ENCODE results near the gene ANO7. TPM values are rescaled to one million over a fixed set of nuclear protein-coding genes. Genes with fewer than 3 reads are reported as not detected.
A peak's percentile ranks its signal among the peaks of the same experiment; 100 is the strongest.

Gene ANO7
- total RNA-seq, 1 donor from 2014 or later = 16.1 TPM

DNA sequence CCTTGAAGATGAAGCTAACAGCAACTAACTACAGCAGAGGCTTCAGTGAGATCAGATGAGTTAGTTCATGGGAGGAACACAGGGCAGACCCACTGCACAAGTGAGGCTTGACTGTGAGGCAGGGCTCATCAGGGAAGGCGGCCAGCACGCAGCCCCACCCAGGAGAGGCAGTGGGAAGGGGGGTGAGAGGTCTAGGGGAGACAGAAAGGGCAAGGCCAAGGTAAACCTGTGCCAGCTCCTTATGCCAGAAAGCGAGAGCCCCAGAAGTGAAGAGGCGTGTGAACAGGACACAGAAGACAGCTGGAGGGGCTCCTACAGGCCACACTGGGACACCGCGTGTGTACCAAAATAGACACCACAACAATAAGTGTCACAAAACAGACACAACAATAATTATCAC is 48.6 kb downstream of the ANO7 start:
- H3K9me3 Mint-ChIP-seq (ENCODE audit: unreplicated experiment) = no peaks in the 10 kb centered on the region
- H3K4me1 Mint-ChIP-seq (ENCODE audit: unreplicated experiment) = peaks cover 20% of the 10 kb centered on the region
- peaks cover 84% of the 10 kb centered on the region for H3K36me3 Mint-ChIP-seq (ENCODE audit: low read depth, unreplicated experiment)
- no peak for DNase-seq (ENCODE audit: low spot score)
- H3K27me3 Mint-ChIP-seq (ENCODE audit: unreplicated experiment) = peaks cover 13% of the 10 kb centered on the region
- peak overlapping the region; percentile 11 for H3K4me3 Mint-ChIP-seq (ENCODE audit: unreplicated experiment)
- no peak overlapping the region for H3K27ac Mint-ChIP-seq (ENCODE audit: unreplicated experiment)
- TF ChIP-seq, protein P1, sequence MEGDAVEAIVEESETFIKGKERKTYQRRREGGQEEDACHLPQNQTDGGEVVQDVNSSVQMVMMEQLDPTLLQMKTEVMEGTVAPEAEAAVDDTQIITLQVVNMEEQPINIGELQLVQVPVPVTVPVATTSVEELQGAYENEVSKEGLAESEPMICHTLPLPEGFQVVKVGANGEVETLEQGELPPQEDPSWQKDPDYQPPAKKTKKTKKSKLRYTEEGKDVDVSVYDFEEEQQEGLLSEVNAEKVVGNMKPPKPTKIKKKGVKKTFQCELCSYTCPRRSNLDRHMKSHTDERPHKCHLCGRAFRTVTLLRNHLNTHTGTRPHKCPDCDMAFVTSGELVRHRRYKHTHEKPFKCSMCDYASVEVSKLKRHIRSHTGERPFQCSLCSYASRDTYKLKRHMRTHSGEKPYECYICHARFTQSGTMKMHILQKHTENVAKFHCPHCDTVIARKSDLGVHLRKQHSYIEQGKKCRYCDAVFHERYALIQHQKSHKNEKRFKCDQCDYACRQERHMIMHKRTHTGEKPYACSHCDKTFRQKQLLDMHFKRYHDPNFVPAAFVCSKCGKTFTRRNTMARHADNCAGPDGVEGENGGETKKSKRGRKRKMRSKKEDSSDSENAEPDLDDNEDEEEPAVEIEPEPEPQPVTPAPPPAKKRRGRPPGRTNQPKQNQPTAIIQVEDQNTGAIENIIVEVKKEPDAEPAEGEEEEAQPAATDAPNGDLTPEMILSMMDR (IDR thresholded peaks at IDR 0.05; ENCODE audit: unreplicated experiment) = no peak

DNA sequence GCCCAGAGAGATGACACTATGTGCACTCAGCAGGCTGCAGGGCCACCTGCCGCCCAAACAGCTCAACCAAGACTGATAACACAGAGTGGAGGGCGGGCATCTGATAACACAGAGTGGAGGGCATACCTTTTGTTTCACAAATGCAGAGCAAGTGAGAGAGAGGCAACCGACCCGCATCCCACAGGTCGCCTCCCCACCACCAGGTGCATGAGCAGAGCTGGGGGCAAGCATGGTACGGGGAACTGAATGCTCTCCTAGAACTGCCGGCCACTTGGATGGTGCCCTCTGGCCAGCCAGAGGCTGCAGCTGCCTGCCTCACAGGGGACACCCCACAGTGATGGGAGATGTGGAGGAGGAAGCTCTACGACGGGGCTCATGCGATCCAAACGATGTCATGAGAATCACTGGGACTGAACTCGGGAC is 49.5 kb downstream of the ANO7 start:
- no peak overlapping the region for H3K27ac Mint-ChIP-seq (ENCODE audit: unreplicated experiment)
- TF ChIP-seq, protein P1 (IDR thresholded peaks at IDR 0.05; ENCODE audit: unreplicated experiment) = no peak
- no peak for DNase-seq (ENCODE audit: low spot score)
- H3K4me3 Mint-ChIP-seq (ENCODE audit: unreplicated experiment) = peak overlapping the region; percentile 78
- peaks cover 17% of the 10 kb centered on the region for H3K4me1 Mint-ChIP-seq (ENCODE audit: unreplicated experiment)
- peaks cover 5% of the 10 kb centered on the region for H3K27me3 Mint-ChIP-seq (ENCODE audit: unreplicated experiment)
- H3K36me3 Mint-ChIP-seq (ENCODE audit: low read depth, unreplicated experiment) = peaks cover 87% of the 10 kb centered on the region
- no peaks in the 10 kb centered on the region for H3K9me3 Mint-ChIP-seq (ENCODE audit: unreplicated experiment)

DNA sequence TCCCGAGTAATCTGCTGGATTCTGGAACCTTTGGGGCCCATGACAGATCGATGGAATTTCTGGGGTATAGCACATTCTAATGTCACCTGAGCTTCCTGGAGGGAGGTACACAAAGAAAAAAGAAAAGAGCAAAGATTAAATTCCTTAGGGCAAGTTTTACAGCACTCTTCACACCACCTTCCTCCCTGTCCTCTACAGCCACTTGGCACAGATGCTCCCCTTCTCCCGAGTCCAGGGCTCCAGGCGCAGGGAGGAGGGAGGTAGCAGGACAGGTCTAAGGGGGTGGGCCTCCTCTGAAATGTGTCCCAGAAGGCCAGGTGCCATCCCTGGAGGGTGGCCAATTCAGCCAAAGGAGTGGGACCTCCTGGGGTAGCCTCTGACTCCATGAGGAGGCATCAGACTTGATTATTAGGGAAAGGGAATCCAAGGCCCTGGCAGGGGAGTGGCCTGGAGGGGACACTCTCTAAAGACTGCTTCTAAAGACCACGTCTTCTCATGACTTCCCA is 50.3 kb downstream of the ANO7 start:
- TF ChIP-seq, protein P1 (IDR thresholded peaks at IDR 0.05; ENCODE audit: unreplicated experiment) = no peak
- Mint-ChIP-seq H3K4me1 (ENCODE audit: unreplicated experiment) (peaks cover 17% of the 10 kb centered on the region), H3K4me3 (ENCODE audit: unreplicated experiment) (no peak overlapping the region), H3K36me3 (ENCODE audit: low read depth, unreplicated experiment) (peaks cover 83% of the 10 kb centered on the region), H3K27ac (ENCODE audit: unreplicated experiment) (no peak overlapping the region), H3K27me3 (ENCODE audit: unreplicated experiment) (peaks cover 5% of the 10 kb centered on the region), H3K9me3 (ENCODE audit: unreplicated experiment) (no peaks in the 10 kb centered on the region)
- DNase-seq (ENCODE audit: low spot score) = no peak

DNA sequence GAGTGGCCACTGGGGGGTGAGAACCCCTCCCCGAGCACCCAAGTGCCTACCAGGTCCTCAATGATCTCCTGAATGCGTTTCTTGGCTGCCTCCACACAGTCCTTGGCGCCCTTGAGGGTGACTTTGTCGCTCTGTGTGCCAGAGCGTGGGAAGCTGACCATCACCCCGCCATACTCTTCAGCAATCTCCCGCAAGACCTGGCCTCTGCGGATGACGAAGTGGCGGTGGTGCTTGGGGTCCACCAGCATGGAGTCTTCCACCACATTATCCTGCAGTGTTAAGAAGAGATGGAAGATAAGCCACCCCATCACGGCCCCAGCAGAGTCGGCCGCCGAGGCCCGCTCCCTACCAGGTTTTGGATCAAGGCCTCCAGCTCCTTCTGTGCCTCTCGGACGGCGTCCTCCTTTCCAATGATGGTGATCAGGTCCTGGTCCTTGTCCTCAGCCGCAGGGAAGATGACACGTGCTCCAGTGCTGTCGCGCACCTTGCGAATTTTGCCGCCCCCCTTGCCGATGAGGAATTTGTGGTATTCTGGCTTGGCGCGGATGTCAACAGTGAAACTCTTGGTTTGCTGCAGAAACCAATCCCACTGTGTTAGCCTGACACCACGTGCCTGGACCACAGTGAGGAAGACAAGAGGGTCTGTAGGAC is 51.2 kb downstream of the ANO7 start:
- peak overlapping the region; percentile 51 for H3K4me3 Mint-ChIP-seq (ENCODE audit: unreplicated experiment)

More for the DNA sequence above, 51.2 kb downstream of the ANO7 start:
- DNase-seq (ENCODE audit: low spot score) = no peak
- Mint-ChIP-seq H3K9me3 (ENCODE audit: unreplicated experiment) (no peaks in the 10 kb centered on the region), H3K4me1 (ENCODE audit: unreplicated experiment) (peaks cover 17% of the 10 kb centered on the region), H3K27me3 (ENCODE audit: unreplicated experiment) (peaks cover 5% of the 10 kb centered on the region), H3K36me3 (ENCODE audit: low read depth, unreplicated experiment) (peaks cover 85% of the 10 kb centered on the region), H3K27ac (ENCODE audit: unreplicated experiment) (no peak overlapping the region)
- TF ChIP-seq, protein P1 (IDR thresholded peaks at IDR 0.05; ENCODE audit: unreplicated experiment) = no peak
